Coronary artery (tissue), 2 donors: Measurements from ENCODE around the gene TMEM168.

Experiments used
- DNase-seq: peaks from one replicate; pipeline ENCODE4 v3.0.0-alpha.2; 2017; ENCODE audit warnings: low spot score
- H3K27ac ChIP-seq, 2 donors: fragments of 200-600 bp; sonication (generic); one replicate each; pipeline ENCODE4 v1.5.1; 2016 to 2019
- H3K4me3 ChIP-seq: fragments of 200-600 bp; sonication (generic); 2 replicates; pipeline ENCODE4 v1.5.1; 2016; ENCODE audit warnings: mild to moderate bottlenecking, moderate library complexity
- TF ChIP-seq, protein P1 (sequence below): fragments of 200-600 bp; sonication (generic); IDR thresholded peaks from one replicate; pipeline ENCODE4 v1.5.1; 2019; ENCODE audit warnings: antibody characterized with exemption

The TMEM168 gene

DNA sequence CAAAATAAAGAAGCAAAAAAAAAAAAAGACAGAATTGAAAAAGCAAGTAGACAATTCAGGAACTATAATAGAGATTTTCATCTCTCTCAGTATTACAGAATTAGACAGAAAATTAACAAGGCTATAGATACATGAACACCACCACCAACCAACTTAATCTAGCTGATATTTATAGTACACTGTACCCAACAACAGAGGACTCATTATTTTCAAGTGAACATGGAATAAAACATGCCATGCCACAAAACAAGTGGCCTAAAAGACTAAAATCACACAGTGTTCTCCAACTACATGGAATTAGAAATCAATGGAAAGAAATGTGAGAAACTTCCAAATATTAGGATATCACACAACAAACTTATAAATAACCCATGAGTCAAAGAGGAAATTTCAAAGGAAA is 9.1 kb downstream of the TMEM168 start:
- DNase-seq, result no peak
- no peak overlapping the region for H3K27ac ChIP-seq
- TF ChIP-seq, protein P1, sequence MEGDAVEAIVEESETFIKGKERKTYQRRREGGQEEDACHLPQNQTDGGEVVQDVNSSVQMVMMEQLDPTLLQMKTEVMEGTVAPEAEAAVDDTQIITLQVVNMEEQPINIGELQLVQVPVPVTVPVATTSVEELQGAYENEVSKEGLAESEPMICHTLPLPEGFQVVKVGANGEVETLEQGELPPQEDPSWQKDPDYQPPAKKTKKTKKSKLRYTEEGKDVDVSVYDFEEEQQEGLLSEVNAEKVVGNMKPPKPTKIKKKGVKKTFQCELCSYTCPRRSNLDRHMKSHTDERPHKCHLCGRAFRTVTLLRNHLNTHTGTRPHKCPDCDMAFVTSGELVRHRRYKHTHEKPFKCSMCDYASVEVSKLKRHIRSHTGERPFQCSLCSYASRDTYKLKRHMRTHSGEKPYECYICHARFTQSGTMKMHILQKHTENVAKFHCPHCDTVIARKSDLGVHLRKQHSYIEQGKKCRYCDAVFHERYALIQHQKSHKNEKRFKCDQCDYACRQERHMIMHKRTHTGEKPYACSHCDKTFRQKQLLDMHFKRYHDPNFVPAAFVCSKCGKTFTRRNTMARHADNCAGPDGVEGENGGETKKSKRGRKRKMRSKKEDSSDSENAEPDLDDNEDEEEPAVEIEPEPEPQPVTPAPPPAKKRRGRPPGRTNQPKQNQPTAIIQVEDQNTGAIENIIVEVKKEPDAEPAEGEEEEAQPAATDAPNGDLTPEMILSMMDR, result no peak
- no peak overlapping the region for H3K4me3 ChIP-seq

DNA sequence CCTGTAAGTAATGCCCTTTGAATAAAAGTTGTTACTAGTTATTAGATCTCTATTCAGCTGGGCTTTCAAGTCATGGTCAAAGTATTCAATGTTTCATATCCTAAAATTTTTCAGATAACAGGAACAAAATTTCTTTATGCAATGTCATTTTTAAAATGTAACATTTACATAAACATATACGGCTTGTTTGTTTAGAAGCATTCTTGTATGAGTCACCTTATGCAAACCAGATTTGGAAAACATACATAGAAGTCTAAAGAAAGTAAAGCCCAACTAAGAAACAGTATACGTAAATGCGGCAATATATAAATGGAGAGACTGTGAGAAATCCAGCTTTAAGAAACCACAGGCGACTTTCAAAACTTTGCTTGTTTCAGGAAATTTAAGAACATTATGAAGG is 10.5 kb downstream of the TMEM168 start:
- DNase-seq, result no peak
- TF ChIP-seq, protein P1, result no peak
- Histone ChIP-seq H3K27ac (no peak overlapping the region), H3K4me3 (no peak overlapping the region)

DNA sequence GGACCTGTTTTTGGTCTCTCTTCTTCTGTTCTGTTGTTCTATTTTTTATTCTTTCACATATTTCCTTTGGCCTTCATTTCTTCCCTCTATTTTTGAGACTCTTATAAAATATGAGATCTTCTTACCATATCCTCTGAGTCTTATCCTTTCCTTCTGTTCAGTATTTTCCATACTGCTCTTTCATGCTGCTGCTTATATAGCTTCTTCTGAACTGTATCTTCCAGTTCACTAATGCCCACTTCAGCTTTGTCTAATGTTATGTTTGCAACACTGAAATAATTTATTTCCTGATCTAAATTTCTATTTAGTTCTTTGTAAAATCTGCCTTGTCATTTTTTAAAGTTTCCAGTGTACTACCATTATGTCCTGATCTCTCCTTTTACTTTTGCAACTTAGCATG is 12.8 kb downstream of the TMEM168 start:
- H3K4me3 ChIP-seq, result no peak overlapping the region
- no peak for DNase-seq
- TF ChIP-seq, protein P1, result no peak
- H3K27ac ChIP-seq, result no peak overlapping the region

DNA sequence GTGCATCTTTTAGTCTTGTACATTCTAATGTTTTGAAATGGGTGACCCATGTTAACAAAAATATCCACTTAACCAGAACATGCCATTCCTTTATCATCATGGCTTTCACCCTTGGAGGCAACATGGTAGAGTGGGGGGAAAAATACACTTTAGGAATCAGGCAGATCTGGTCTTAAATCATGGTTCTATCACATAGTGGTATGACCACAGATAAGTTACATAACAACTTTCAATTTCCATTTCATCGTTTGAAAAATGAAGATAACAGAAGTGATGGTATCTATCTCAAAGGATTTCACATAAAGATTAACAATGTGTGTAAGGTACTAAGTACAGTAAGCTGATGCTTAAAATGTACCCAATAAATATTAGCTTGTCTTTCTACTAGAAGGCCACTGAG is 19.0 kb downstream of the TMEM168 start:
- H3K4me3 ChIP-seq, result no peak overlapping the region
- DNase-seq, result no peak
- no peak overlapping the region for H3K27ac ChIP-seq
- TF ChIP-seq, protein P1, result no peak

DNA sequence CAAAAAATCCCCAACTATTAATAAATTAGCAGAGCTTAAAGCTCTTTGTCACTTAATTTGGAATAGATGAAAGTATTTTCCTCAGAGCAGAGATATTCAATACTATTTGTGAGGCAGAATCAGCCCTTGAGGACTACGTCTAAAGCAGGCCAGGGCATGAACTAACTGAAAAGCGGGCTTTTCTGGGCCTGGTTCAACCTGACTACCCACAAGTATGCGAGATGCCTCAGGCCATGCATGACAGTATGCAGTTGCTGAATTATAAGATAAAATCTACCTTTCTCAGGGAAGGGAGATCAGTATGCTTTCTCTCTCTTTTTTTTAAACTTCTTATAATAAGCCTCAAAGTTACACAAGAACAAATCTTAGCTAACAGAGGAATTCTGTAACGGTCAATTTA is 20.1 kb downstream of the TMEM168 start:
- no peak for DNase-seq
- H3K27ac ChIP-seq, result no peak overlapping the region
- TF ChIP-seq, protein P1, result no peak
- no peak overlapping the region for H3K4me3 ChIP-seq

DNA sequence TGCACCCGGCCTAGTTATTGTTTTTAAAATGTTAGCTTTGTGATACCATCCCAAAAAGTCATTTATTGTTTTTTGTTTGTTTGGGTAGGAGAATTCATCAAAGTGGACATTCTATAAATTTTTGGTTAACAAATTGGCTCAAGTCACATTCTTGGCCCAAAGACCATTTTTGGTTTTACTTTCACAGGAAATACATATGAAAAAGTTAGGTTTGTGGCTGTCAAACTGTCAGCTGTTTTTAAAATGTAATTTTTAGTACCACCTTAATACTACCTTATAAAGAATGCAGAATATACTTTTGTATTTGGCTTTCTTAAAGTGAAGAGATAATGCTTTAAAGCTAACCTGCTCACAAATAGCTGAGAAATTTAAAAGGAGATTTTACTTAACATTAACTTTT is 25.1 kb downstream of the TMEM168 start:
- Histone ChIP-seq H3K4me3 (no peak overlapping the region), H3K27ac (no peak overlapping the region)
- no peak for DNase-seq
- TF ChIP-seq, protein P1, result no peak

DNA sequence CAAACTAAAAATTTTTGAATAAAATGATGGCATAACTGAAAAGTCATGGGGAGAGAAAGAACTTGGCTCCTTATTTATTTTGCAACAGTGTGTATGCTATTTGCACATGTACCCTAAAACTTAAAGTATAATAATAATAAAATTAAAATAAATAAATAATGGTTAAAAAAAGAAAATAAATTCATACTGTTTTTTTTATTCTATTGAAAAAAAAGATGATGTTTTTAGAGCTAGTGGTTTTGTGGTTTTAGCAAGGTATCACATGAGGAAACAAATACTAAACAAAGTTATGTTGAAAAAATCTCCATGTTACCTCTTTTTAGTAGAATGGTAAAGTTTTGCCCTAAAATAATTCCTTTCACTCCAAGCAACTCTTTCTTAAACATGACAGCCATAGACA is 26.2 kb downstream of the TMEM168 start:
- Histone ChIP-seq H3K4me3 (no peak overlapping the region), H3K27ac (no peak overlapping the region)
- TF ChIP-seq, protein P1, result no peak
- no peak for DNase-seq
